ENCODE measurements around the gene ESRP2. TPM values are rescaled to one million over a fixed set of nuclear protein-coding genes. Genes with fewer than 3 reads are reported as not detected.

ESRP2 gene
- total and polyA plus RNA-seq, 9 of the 15 experiments (the other 6 are each of a cell fraction or from before 2014, with no cell fraction given) = 0.05 to 0.15 (median 0.07) TPM; not detected in 6

GRCh38 chr16:68244903-68245853 is 9.3 kb upstream of the ESRP2 start, which contains the start of gene PLA2G15:
Gene PLA2G15 (plus strand): TSS chr16:68245373. CDS start chr16:68245427, 54 bp downstream.
- H3K9me1 ChIP-seq (ENCODE audit: control insufficient read depth, insufficient read depth, low read length) = peaks cover 8% of the 10 kb centered on the region
- peak within 1 kb of the TSS; percentile 44 for H3K27ac ChIP-seq (ENCODE audit: extremely low read depth, low read depth, low read length)
- DNase-seq (ENCODE audit: extremely low read depth in 1 of 4, low spot score in 3 of 4) = peak; percentile 96 to 100 (median 100)
- intact Hi-C loops (cut with micrococcal nuclease) = no loop called here
- FAIRE-seq = peak; percentile 82
- H3K27me3 ChIP-seq (ENCODE audit: control insufficient read depth in 2 of 2, insufficient read depth in 2 of 2, low read length in 2 of 2) = no peaks in the 10 kb centered on the region
- no peaks in the 10 kb centered on the region for H3K36me3 ChIP-seq (ENCODE audit: control insufficient read depth, insufficient read depth, low read length)
- H3K4me3 ChIP-seq = peak within 1 kb of the TSS; percentile 88
- H2AFZ ChIP-seq (ENCODE audit: low read depth, low read length) = peak within 1 kb of the TSS; percentile 95
- H3K4me2 ChIP-seq (ENCODE audit: insufficient read depth, low read length) = peak within 1 kb of the TSS; percentile 91
- peaks cover 5% of the 10 kb centered on the region; the same call in 2 of the 3 replicates for H3K79me2 ChIP-seq (ENCODE audit: control insufficient read depth, insufficient read depth, low read length)
- H3K9me3 ChIP-seq (replicated peaks; ENCODE audit: control insufficient read depth, insufficient read depth, low read depth, low read length) = no peaks in the 10 kb centered on the region
- peak; percentile 96 for ATAC-seq
- peak within 1 kb of the TSS; percentile 68 to 96 for H3K9ac ChIP-seq (ENCODE audit: insufficient read depth in 1 of 2, low read depth in 2 of 2, low read length in 2 of 2)
- ChIA-PET POLR2A (interaction anchor here (0.6 to 1.0 kb wide), 5 partner anchors 19 to 269 kb away, joined by 3 to 4 read pairs (median 3); partner anchors contain the start of gene SLC7A6), CTCF (ENCODE audit: low intra/inter-chr PET ratio) (interaction anchor here (0.6 kb wide), 1 partner anchor 429 kb away, joined by 3 read pairs; no protein-coding TSS in a partner anchor)
- H3K4me1 ChIP-seq (replicated peaks in 1 of 2; ENCODE audit: control insufficient read depth in 2 of 2, insufficient read depth in 2 of 2, low read length in 2 of 2) = peaks cover 26 to 35% of the 10 kb centered on the region in 2 experiments
- peaks cover 6% of the 10 kb centered on the region; the same call in 1 of the 2 replicates for H4K20me1 ChIP-seq (replicated peaks; ENCODE audit: control insufficient read depth, insufficient read depth, low read length)
- BruUV-seq (replicated peaks) = no TSS peak
- WGBS (ENCODE audit: insufficient coverage, low coverage, missing lambda C conversion rate) = under 1% methylated on average over 45 of the region's 75 CpGs
- in situ Hi-C loops (cut with MboI) = loop anchor here (10.0 kb wide), 1 partner anchor 720 kb away; the partner anchor contains the start of gene RIPOR1
- TF ChIP-seq NBN (IDR thresholded peaks at IDR 0.05; ENCODE audit: low read depth) (0 out of 2 replicates have a peak, but pooled peaks have one; percentile 21), ZNF644 (tag; IDR thresholded peaks at IDR 0.05; ENCODE audit: low read depth) (no peak), LCOR (CRISPR knock-in tag; IDR thresholded peaks at IDR 0.05) (peak; percentile 31; the same call in 1 of the 2 replicates), ZNF511 (CRISPR knock-in tag; IDR thresholded peaks at IDR 0.05) (peak; percentile 34; the same call in 1 of the 2 replicates), NKRF (IDR thresholded peaks at IDR 0.05; ENCODE audit: borderline replicate concordance) (peak; percentile 64; the same call in 1 of the 2 replicates), YBX1 (IDR thresholded peaks at IDR 0.05) (no peak), ZSCAN32 (CRISPR knock-in tag; IDR thresholded peaks at IDR 0.05) (no peak), ZNF324 (CRISPR knock-in tag; IDR thresholded peaks at IDR 0.05) (no peak), E2F8 (IDR thresholded peaks at IDR 0.05; ENCODE audit: low read depth, partially characterized antibody) (peak; percentile 54), ZBTB33 (CRISPR knock-in tag; IDR thresholded peaks at IDR 0.05) (no peak)

Data from K562 (cell line).